Neuronal stem cell (in vitro differentiated cells): ENCODE measurements around the gene CUX1.

Experiments
- DNase-seq: peaks from one replicate; pipeline ENCODE4 v3.0.0-alpha.2; 2013; ENCODE audit warnings: low spot score
- H2AFZ ChIP-seq: one replicate; pipeline ENCODE4 v1.6.1; 2013; ENCODE audit warnings: mild to moderate bottlenecking, low read length, inconsistent platforms
- H2AK5ac ChIP-seq: 2 replicates; pipeline ENCODE4 v1.6.1; 2013; ENCODE audit warnings: low read depth, mild to moderate bottlenecking, inconsistent platforms, low read length, moderate library complexity, mixed read lengths
- H2BK120ac ChIP-seq: 2 replicates; pipeline ENCODE4 v1.6.1; 2013; ENCODE audit warnings: low read depth, mild to moderate bottlenecking, inconsistent platforms, low read length, moderate library complexity, mixed read lengths
- H2BK12ac ChIP-seq: one replicate; pipeline ENCODE4 v1.6.1; 2013; ENCODE audit warnings: low read length, inconsistent platforms
- H2BK15ac ChIP-seq: 2 replicates; pipeline ENCODE4 v1.6.1; 2013; ENCODE audit warnings: mild to moderate bottlenecking, low read length, inconsistent platforms, mixed read lengths
- H2BK5ac ChIP-seq: one replicate; pipeline ENCODE4 v1.6.1; 2013; ENCODE audit warnings: inconsistent platforms, mild to moderate bottlenecking, low read length, moderate library complexity
- H3K14ac ChIP-seq: one replicate; pipeline ENCODE4 v1.6.1; 2013; ENCODE audit warnings: low read length, inconsistent platforms
- H3K18ac ChIP-seq: 2 replicates; pipeline ENCODE4 v1.6.1; 2013; ENCODE audit warnings: low read length, inconsistent platforms
- H3K23ac ChIP-seq: 2 replicates; pipeline ENCODE4 v1.6.1; 2013; ENCODE audit warnings: low read depth, mild to moderate bottlenecking, mixed read lengths, low read length, inconsistent platforms; ENCODE audit not compliant: poor library complexity
- H3K27ac ChIP-seq: replicated peaks from 3 replicates; pipeline ENCODE4 v1.5.1; 2013; ENCODE audit warnings: low read length, inconsistent platforms
- H3K27me3 ChIP-seq, 3 experiments: 2 replicates each; pipeline ENCODE4 v1.6.1; 2013; ENCODE audit warnings: low read length in 3 of 3, mild to moderate bottlenecking in 2 of 3, inconsistent platforms in 1 of 3, low read depth in 1 of 3, mixed read lengths in 1 of 3, moderate library complexity in 1 of 3; ENCODE audit not compliant: control insufficient read depth in 3 of 3, insufficient read depth in 3 of 3
- H3K36me3 ChIP-seq, 2 donors: replicated peaks in 1 of 2; 2 replicates each; pipeline ENCODE4 v1.6.1; 2013; ENCODE audit warnings: low read length in 2 of 2; ENCODE audit not compliant: control insufficient read depth in 2 of 2, insufficient read depth in 2 of 2
- H3K4ac ChIP-seq: 2 replicates; pipeline ENCODE4 v1.6.1; 2013; ENCODE audit warnings: inconsistent platforms, mild to moderate bottlenecking, low read length, moderate library complexity
- H3K4me1 ChIP-seq, 2 donors: 1 replicate in 1 of 2; 2 replicates in 1 of 2; pipeline ENCODE4 v1.6.1; 2013; ENCODE audit warnings: low read length in 2 of 2, low read depth in 1 of 2; ENCODE audit not compliant: control insufficient read depth in 2 of 2, insufficient read depth in 1 of 2
- H3K4me2 ChIP-seq: one replicate; pipeline ENCODE4 v1.6.1; 2013; ENCODE audit warnings: mild to moderate bottlenecking, low read length, inconsistent platforms; ENCODE audit not compliant: insufficient read depth, poor library complexity, severe bottlenecking
- H3K4me3 ChIP-seq, 2 donors: 2 replicates each; pipeline ENCODE4 v1.5.1; 2013; ENCODE audit warnings: low read length in 2 of 2, mild to moderate bottlenecking in 2 of 2, inconsistent platforms in 1 of 2, moderate library complexity in 1 of 2
- H3K79me1 ChIP-seq: one replicate; pipeline ENCODE4 v1.6.1; 2013; ENCODE audit warnings: low read depth, mild to moderate bottlenecking, inconsistent platforms, low read length, moderate library complexity
- H3K9ac ChIP-seq: one replicate; pipeline ENCODE4 v1.6.1; 2013; ENCODE audit warnings: mild to moderate bottlenecking, low read depth, low read length, inconsistent platforms; ENCODE audit not compliant: poor library complexity
- H3K9me3 ChIP-seq, 2 donors: replicated peaks in 1 of 2; 2 replicates each; pipeline versions ENCODE3 to v1.6.1; 2013; ENCODE audit warnings: low read length in 2 of 2, mild to moderate bottlenecking in 2 of 2, inconsistent platforms in 1 of 2, low read depth in 1 of 2, mixed read lengths in 1 of 2, moderate library complexity in 1 of 2; ENCODE audit not compliant: control insufficient read depth in 2 of 2, insufficient read depth in 1 of 2
- H4K8ac ChIP-seq: one replicate; pipeline ENCODE4 v1.6.1; 2013; ENCODE audit warnings: low read depth, mild to moderate bottlenecking, inconsistent platforms, low read length, moderate library complexity
- H4K91ac ChIP-seq: one replicate; pipeline ENCODE4 v1.6.1; 2013; ENCODE audit warnings: low read length, low read depth, mild to moderate bottlenecking, inconsistent platforms; ENCODE audit not compliant: poor library complexity
- WGBS, 2 donors: extraction: QIAGEN DNeasy Blood & Tissue Kit; methylation state at CpG; one replicate each; pipeline ENCODE4 v1.1.7; 2013; ENCODE audit warnings: missing lambda C conversion rate in 2 of 2, mixed read lengths in 1 of 2; ENCODE audit not compliant: insufficient read length in 2 of 2, insufficient replicate concordance in 1 of 2; ENCODE audit errors: extremely low coverage in 2 of 2; 5-methylcytosine and 5-hydroxymethylcytosine counted together

CUX1 gene

GRCh38 chr7:102115931-102116330 is 298.5 kb downstream of the CUX1 start:
- H3K23ac ChIP-seq: no peak overlapping the region
- H3K27ac ChIP-seq: no peak overlapping the region
- no peak overlapping the region for H3K18ac ChIP-seq
- peaks cover 19 to 68% of the 10 kb centered on the region in 2 donors for H3K36me3 ChIP-seq
- peaks cover 0 to 5% of the 10 kb centered on the region in 2 donors for H3K9me3 ChIP-seq
- peaks cover 5 to 15% of the 10 kb centered on the region in 2 donors for H3K4me1 ChIP-seq
- no peak overlapping the region for H3K9ac ChIP-seq
- no peak overlapping the region for H2BK5ac ChIP-seq
- no peak for DNase-seq
- H2BK15ac ChIP-seq: no peak overlapping the region
- no peak overlapping the region for H2BK12ac ChIP-seq
- H3K79me1 ChIP-seq: no peaks in the 10 kb centered on the region
- H3K4me3 ChIP-seq: no peak overlapping the region
- no peak overlapping the region for H3K4me2 ChIP-seq
- no peak overlapping the region for H2AFZ ChIP-seq
- no peaks in the 10 kb centered on the region for H3K27me3 ChIP-seq
- H4K91ac ChIP-seq: no peak overlapping the region
- H3K4ac ChIP-seq: no peak overlapping the region
- no peak overlapping the region for H2BK120ac ChIP-seq
- H2AK5ac ChIP-seq: no peak overlapping the region
- H3K14ac ChIP-seq: no peak overlapping the region
- WGBS, 2 donors: no CpG with 5 or more reads among the region's 15 CpGs
- H4K8ac ChIP-seq: no peak overlapping the region

GRCh38 chr7:102117743-102118142 is 300.3 kb downstream of the CUX1 start:
- DNase-seq: no peak
- Histone ChIP-seq H3K18ac (peak overlapping the region; percentile 27), H2AFZ (no peak overlapping the region), H2BK15ac (no peak overlapping the region), H3K23ac (no peak overlapping the region), H3K27me3 (no peaks in the 10 kb centered on the region), H3K9me3 (no peaks in the 10 kb centered on the region), H2AK5ac (no peak overlapping the region), H4K91ac (no peak overlapping the region), H2BK12ac (no peak overlapping the region), H3K4me3 (no peak overlapping the region), H2BK5ac (no peak overlapping the region), H3K27ac (no peak overlapping the region), H3K4me1 (peaks cover 0 to 11% of the 10 kb centered on the region in 2 donors), H3K36me3 (peaks cover 25 to 57% of the 10 kb centered on the region in 2 donors), H3K14ac (no peak overlapping the region), H4K8ac (no peak overlapping the region), H3K4me2 (no peak overlapping the region), H2BK120ac (no peak overlapping the region), H3K9ac (no peak overlapping the region), H3K79me1 (no peaks in the 10 kb centered on the region), H3K4ac (no peak overlapping the region)
- WGBS, 2 donors: no CpG with 5 or more reads among the region's 6 CpGs

- no CpG with 5 or more reads among the region's 14 CpGs for WGBS, 2 donors
- DNase-seq: no peak
- H3K4ac ChIP-seq: no peak overlapping the region
- no peak overlapping the region for H3K4me3 ChIP-seq
- H3K9me3 ChIP-seq: no peaks in the 10 kb centered on the region
- H3K18ac ChIP-seq: peak overlapping the region; percentile 52
- peaks cover 20 to 47% of the 10 kb centered on the region in 2 donors for H3K36me3 ChIP-seq
- H4K8ac ChIP-seq: no peak overlapping the region
- H3K23ac ChIP-seq: peak overlapping the region; percentile 30
- no peak overlapping the region for H2AK5ac ChIP-seq
- no peak overlapping the region for H2BK5ac ChIP-seq
- H3K27me3 ChIP-seq: no peaks in the 10 kb centered on the region
- H3K9ac ChIP-seq: no peak overlapping the region
- H2AFZ ChIP-seq: no peak overlapping the region
- H3K4me1 ChIP-seq: peaks cover 0 to 11% of the 10 kb centered on the region in 2 donors
- no peak overlapping the region for H2BK120ac ChIP-seq
- H3K27ac ChIP-seq: no peak overlapping the region
- no peak overlapping the region for H3K4me2 ChIP-seq
- no peak overlapping the region for H4K91ac ChIP-seq
- H3K14ac ChIP-seq: no peak overlapping the region
- no peaks in the 10 kb centered on the region for H3K79me1 ChIP-seq
- no peak overlapping the region for H2BK12ac ChIP-seq
- H2BK15ac ChIP-seq: no peak overlapping the region
These were observed 301.8 kb downstream of the CUX1 start for GRCh38 chr7:102119213-102119651.

- Histone ChIP-seq H2BK12ac (no peak overlapping the region), H3K4ac (no peak overlapping the region), H3K4me3 (no peak overlapping the region), H2AFZ (no peak overlapping the region), H3K9me3 (no peaks in the 10 kb centered on the region), H3K14ac (no peak overlapping the region), H2BK5ac (no peak overlapping the region), H2BK120ac (no peak overlapping the region), H3K27me3 (no peaks in the 10 kb centered on the region), H2AK5ac (no peak overlapping the region), H3K27ac (no peak overlapping the region), H3K4me1 (peaks cover 0 to 11% of the 10 kb centered on the region in 2 donors), H3K79me1 (no peaks in the 10 kb centered on the region), H3K36me3 (peaks cover 20 to 44% of the 10 kb centered on the region in 2 donors), H3K9ac (no peak overlapping the region), H3K18ac (no peak overlapping the region), H2BK15ac (no peak overlapping the region), H4K91ac (no peak overlapping the region), H3K4me2 (no peak overlapping the region), H4K8ac (no peak overlapping the region), H3K23ac (no peak overlapping the region)
- WGBS, 2 donors: no CpG with 5 or more reads among the region's 7 CpGs
- no peak for DNase-seq
These were observed 302.5 kb downstream of the CUX1 start for GRCh38 chr7:102119925-102120324.
